Tibial nerve (tissue), 4 donors: Measurements from ENCODE around the gene PPIF.

Experiments
- EP300 ChIP-seq, 2 donors: sonication (generic); formaldehyde crosslinking; IDR thresholded peaks; one replicate each; pipeline ENCODE4 v1.6.1; 2017; ENCODE audit warnings: antibody characterized with exemption in 2 of 2, mild to moderate bottlenecking in 1 of 2
- TF ChIP-seq, protein P1 (sequence below), 5 experiments: fragments of 200-600 bp in 3 of 5; fragments of 450-650 bp in 2 of 5; sonication (generic) in 3 of 5; IDR thresholded peaks; one replicate each; pipeline ENCODE4 v1.5.1; 2016 to 2019; ENCODE audit warnings: antibody characterized with exemption in 5 of 5, mild to moderate bottlenecking in 3 of 5, moderate library complexity in 2 of 5

GRCh38 chr10:79353726-79354125, 6.5 kb downstream of the PPIF start:
- TF ChIP-seq, protein P1, sequence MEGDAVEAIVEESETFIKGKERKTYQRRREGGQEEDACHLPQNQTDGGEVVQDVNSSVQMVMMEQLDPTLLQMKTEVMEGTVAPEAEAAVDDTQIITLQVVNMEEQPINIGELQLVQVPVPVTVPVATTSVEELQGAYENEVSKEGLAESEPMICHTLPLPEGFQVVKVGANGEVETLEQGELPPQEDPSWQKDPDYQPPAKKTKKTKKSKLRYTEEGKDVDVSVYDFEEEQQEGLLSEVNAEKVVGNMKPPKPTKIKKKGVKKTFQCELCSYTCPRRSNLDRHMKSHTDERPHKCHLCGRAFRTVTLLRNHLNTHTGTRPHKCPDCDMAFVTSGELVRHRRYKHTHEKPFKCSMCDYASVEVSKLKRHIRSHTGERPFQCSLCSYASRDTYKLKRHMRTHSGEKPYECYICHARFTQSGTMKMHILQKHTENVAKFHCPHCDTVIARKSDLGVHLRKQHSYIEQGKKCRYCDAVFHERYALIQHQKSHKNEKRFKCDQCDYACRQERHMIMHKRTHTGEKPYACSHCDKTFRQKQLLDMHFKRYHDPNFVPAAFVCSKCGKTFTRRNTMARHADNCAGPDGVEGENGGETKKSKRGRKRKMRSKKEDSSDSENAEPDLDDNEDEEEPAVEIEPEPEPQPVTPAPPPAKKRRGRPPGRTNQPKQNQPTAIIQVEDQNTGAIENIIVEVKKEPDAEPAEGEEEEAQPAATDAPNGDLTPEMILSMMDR (IDR thresholded peaks at IDR 0.05): no peak
- TF ChIP-seq EP300 (IDR thresholded peaks at IDR 0.05): no peak
